GM21515 (cell line): Measurements from ENCODE around the gene NMRK2.
"Not testable (repeated sequence)": the region's sequence is repeated elsewhere in the genome, so short reads cannot be mapped to it uniquely, and the experiment has no call there.

Source experiments
- ATAC-seq: cut with Tn5 transposase; IDR thresholded peaks from one replicate; pipeline ENCODE4 v1.9.1; 2021; ENCODE audit not compliant: unreplicated experiment

The NMRK2 gene

DNA sequence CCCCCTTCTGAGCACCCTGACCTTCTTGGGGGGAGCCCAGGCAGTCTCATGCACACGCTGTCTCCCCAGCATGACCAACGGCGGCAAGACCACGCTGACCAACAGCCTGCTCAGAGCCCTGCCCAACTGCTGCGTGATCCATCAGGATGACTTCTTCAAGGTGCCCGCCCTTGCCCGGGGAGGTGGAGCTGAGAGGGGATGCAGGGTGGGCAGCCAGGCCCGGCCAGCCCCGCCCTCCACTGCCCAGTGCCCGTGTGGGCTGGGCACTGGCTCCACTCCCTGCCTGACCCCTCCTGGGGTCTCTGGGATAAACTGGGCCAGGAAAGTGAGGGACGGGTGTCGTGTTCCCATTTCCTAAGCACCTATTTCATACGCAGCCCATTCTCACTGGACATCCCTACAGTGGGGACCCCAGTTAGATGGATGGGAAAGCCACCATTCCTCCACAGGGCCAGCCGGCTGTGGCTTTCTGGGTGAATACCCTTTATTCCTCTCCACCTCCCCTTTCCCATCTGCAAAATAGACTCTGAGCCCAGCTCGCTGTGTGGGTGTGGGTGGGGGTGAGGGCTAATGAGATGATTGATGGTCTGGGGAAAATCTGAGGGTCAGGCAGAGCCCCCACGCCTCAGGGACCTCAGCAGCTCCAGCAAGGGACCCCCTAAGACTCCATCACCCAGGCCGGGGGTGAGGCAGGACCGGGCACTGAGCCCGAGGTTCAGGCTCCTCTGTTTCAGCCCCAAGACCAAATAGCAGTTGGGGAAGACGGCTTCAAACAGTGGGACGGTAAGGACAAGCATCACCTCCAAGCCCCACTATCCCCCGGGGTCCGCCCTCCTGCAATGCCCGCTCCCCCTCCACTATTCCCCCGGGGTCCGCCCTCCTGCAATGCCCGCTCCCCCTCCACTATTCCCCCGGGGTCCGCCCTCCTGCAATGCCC, 3.9 kb downstream of the NMRK2 start:
- no peak for ATAC-seq

DNA sequence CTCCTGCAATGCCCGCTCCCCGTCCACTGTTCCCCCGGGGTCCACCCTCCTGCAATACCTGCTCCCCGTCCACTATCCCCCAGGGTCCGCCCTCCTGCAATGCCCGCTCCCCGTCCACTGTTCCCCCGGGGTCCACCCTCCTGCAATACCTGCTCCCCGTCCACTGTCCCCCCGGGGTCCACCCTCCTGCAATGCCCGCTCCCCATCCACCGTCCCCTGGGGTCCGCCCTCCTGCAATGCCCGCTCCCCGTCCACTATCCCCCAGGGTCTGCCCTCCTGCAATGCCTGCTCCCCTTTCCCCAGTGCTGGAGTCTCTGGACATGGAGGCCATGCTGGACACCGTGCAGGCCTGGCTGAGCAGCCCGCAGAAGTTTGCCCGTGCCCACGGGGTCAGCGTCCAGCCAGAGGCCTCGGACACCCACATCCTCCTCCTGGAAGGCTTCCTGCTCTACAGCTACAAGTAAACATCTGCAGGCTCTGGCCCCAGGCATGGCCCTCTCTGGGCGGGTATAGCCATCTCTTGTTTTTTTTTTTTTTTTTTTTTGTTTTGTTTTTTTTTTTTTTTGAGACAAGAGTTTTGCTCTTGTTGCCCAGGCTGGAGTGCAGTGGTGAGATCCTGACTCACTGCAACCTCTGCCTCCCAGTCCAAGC, 5.6 kb downstream of the NMRK2 start:
- not testable (repeated sequence) for ATAC-seq

DNA sequence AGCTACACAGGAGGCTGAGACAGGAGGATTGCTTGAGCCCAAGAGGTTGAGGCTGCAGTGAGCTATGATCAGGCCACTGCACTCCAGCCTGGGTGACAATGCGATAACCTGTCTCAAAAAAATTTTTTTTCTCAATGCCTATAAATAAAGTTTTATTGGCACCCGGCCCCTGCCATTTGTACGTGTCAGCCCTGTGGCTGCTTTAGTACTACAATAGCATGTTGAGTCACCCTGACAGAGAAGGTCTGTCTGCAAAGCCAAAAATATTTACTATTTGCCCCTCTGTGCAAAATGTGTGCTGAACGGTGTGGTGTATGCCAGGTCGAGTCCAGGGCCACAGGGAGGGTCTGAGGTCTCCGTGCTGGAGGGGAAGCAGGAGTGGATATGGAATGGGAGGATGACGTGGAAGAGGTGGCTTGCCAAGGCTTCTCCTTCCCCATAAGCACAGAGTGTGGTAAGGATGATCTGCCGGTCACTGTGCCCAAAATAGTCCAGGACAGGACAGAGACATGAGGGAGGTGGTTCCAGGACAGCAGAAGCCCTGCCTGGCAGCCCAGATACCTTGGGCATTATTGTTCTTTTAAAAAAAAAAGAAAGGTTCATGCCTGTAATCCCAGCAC, 10.0 kb downstream of the NMRK2 start:
- ATAC-seq = no peak

DNA sequence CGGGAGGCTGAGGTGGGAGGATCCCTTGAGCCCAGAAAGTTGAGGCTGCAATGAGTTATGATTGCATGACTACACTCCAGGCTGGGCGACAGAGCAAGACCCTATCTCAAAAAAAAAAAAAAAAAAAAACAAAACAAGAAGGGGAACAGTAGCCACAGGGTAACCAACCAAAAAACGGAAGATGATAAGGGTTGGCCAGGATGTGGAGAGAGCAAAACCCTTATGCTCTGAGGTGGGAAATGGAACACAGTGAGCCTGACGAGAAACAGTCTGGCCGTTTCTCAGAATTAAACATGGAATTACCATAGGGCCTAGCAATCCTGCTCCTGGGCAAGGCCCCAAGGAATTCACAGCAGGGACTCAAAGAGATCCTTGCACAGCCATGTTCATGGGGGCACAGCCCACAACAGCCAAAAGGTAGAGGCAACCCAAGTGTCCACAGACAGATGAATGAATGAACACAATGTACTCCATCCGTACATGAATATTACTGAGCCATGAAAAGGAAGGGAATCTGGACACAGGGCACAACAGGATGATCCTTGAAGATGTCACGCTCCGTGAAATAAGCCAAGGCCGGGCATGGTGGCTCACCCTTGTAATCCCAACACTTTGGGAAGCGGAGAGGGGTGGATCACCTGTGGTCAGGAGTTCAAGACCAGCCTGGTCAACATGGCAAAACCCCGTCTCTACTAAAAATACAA, 11.3 kb downstream of the NMRK2 start:
- no peak for ATAC-seq

DNA sequence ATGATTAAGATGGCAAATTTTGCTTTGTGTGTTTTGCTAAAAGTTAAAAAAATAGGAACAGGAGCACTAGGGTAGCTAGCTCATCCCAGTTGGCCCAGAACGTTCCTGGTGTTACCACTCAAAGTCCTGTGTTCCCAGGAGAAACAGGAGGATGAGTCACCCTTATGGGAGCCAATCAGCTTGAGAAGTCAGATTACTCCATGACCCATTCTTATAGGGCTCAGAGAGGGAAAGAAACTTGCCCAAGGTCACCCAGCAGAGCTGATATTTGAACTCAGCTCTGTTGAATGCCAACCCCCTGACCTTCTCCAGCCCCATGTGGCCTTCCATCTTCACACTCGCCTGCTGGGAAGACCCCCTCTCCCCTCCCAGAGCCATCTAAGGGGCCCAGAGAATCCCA, 13.0 kb downstream of the NMRK2 start:
- ATAC-seq = no peak

DNA sequence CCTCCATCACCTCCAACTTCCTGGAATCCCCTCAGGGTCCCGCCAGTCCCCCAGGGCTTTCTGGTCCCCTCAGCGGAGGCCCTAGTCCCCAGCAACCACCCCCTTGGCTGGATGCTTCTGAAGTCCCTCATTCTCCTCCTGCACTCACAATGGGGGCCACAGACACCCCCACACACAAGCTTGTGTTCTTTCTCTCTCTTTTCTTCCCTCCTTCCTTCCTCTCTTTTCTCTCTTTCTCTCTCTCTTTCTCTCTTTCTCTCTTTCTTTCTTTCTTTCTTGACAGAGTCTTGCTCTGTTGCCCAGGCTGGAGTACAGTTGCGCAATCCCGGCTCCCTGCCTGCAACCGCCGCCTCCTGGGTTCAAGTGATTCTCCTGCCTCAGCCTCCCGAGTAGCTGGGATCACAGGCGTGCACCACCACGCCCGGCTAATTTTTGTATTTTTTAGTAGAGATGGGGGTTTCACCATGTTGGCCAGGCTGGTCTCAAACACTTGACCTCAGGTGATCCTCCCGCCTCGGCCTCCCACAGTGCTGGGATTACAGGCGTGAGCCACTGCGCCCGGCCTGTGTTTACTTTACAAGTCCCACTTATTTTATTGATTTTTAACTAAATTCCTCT, 14.6 kb downstream of the NMRK2 start:
- ATAC-seq = not testable (repeated sequence)

DNA sequence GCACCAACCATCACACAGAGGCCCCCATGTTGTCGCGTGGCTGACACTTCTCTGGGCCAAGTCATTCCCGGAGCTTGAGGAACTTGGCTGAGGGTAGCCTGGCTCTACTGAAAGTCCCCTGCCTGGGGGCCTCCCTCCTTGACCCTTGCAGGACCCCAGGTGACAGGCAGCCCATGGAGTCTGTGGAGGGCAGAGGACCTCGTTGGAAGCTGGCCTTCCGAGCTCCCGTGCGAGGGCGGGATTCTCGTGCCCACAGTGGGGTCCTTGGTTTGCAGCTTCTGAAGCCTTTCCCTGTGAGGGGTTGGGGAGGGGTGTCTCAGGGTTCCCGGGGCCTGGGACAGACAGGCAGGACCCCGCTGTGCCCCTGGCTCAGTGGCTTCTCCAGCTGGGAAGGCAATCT, 16.4 kb downstream of the NMRK2 start:
- no peak for ATAC-seq

DNA sequence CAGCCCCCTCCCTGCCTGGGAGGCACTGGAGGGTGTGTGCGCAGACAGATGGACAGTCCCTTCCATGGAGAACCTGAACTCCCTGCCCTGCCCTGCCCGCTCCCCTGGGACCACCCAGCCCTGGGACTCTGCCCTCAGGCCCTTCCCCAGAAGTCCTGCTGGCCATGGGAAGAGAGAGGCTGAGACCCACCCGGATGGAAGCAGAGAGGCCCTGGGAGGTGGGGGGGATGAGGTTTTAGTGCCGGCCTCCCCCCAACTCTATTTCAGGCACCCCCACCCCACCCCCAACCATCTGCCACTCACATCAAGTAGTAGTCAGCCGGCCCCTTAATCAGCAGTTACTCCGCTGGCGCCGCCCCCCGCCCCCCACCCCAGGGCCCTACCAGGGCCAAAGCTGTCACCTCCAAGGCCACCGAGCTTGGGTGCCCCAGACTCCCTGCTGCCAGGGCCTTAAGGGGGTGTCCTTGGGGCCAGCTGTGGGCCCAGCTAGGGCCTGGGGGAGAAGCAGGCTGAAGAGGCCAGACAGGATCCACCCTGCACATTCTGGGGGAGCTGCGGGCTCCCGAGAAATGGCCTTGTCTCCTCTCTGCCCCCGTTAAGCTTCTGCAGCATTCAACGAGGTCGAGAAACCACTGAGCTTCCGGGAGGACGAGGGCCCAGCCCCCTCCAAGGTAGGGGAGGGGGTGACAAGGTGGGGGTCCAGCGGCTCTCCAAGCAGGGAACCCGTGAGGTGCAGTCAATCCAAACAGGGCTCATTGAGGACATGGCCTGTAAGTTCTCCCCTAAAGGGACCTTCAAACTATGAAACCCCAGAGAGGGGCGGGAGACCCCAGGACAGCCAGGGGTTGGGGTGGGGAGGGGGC, 17.4 kb downstream of the NMRK2 start:
- ATAC-seq = no peak

DNA sequence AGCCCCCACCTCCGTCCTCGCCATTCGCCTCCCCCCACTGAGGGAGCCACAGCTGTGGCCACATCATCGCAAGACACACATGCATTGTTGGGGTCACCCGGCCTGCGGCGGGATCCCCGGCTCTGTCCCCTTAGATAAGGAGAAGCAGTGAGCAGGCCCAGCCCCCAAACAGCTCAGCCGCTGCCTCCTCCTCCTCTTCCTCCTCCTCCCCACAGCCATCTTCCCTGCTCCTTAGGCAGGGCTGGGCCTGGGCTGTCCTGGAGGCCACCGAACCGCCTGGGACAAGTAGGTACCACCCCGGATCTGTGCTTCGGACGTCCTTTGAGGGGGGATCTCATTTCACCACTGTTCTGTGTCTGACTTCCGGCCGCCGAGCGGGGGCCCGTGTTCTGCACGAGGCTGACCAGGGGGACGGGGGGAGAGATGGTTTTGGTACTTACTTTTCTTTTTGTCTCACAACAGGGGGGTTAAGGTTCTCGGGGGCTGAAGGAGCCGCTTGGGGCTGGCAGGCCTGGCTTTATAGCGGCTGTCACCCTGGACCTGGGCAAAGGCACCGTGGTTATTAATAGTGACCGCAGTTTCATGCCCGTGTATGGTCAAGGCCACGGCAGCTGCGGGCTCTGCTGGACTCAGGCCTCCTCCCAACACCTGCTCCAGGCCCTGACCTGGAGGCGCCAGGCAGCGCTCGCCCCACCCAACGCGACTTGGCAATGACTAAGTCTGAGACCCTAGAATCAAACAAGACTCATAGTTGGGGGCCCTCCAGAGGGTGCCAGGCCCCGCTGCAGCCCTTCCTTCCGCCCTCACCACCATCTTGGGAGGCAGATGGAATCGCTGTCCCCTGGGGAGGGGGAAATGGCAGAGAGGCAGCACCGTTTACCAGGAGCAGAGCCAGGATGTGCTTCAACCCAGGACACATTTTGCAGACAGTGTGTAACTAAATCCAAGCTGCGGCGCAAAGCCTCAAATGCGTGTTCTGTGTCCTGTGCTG, 18.3 kb downstream of the NMRK2 start:
- ATAC-seq = no peak

DNA sequence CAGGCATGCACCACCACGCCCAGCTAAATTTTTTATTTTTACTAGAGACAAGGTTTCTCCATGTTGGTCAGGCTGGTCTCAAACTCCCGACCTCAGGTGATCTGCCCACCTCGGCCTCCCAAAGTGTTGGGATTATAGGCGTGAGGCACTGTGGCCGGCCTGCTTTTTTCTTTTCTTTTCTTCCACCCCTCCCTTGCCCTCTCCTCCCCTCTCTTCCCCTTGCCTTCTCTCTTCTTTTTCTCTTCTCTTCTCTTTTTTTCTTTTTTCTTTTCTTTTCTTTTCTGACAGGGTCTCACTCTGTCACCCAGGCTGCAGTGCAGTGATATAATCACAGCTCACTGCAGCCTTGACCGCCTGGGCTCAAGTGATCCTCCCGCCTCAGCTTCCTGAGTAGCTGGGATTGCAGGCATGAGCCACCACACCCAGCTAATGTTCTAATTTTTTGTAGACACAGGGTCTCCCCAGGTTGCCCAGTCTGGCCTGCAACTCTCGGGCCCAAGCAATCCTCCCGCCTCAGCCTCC, 19.9 kb downstream of the NMRK2 start:
- ATAC-seq = not testable (repeated sequence)

DNA sequence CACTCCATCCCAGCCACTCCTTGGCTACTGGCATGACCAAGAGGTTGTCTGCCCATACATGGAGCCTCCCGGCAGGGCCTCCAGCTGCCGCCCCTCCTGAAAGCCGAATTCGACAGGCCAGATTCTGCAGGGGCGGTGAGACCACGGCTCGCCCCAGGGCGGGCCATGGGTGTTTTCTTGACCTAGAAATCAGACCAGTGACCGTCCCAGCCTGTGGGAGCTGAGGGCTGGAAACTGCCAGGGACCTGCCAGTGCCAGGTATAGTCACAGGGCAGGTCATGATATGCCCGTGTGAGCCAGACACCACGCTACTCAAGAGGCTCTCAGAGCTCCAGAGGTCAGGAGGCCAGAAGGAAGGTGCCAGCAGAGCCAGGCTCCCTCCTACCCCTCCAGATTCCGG, 21.2 kb downstream of the NMRK2 start:
- ATAC-seq = no peak

DNA sequence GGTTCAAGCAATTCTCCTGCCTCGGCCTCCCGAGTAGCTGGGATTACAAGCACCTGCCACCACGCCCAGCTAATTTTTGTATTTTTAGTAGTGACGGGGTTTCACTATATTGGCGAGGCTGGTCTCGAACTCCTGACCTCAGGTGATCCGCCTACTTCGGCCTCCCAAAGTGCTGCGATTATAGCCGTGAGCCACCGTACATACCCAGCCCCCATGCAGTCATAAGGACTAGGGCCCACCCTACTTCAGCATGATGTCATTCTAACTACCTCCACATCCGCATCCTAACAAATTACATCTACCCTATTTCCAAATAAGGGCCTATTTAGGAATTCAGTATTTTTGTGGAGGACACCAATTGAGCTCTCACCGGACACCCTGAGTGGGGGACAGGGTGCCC, 22.4 kb downstream of the NMRK2 start:
- ATAC-seq = not testable (repeated sequence)

DNA sequence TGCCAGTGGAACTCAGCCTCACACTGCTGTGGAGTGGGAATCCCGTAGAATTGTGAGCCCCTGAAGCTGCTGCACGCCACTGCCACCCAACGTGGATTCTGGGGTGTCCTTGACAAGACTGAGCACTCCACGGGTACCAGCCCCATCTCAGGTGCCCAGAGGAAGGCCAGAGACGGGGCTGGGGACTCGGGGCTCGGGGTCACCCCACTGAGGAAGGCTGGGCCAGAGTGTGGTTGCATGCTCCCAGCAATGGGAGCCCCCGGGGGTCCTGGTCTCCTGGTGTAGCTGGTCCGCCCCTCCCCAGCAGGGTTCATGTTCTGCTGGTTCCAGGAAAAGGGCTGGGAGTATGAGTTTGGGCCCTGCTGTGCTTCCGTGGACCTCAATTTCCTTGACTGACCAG, 22.8 kb downstream of the NMRK2 start:
- ATAC-seq = no peak

DNA sequence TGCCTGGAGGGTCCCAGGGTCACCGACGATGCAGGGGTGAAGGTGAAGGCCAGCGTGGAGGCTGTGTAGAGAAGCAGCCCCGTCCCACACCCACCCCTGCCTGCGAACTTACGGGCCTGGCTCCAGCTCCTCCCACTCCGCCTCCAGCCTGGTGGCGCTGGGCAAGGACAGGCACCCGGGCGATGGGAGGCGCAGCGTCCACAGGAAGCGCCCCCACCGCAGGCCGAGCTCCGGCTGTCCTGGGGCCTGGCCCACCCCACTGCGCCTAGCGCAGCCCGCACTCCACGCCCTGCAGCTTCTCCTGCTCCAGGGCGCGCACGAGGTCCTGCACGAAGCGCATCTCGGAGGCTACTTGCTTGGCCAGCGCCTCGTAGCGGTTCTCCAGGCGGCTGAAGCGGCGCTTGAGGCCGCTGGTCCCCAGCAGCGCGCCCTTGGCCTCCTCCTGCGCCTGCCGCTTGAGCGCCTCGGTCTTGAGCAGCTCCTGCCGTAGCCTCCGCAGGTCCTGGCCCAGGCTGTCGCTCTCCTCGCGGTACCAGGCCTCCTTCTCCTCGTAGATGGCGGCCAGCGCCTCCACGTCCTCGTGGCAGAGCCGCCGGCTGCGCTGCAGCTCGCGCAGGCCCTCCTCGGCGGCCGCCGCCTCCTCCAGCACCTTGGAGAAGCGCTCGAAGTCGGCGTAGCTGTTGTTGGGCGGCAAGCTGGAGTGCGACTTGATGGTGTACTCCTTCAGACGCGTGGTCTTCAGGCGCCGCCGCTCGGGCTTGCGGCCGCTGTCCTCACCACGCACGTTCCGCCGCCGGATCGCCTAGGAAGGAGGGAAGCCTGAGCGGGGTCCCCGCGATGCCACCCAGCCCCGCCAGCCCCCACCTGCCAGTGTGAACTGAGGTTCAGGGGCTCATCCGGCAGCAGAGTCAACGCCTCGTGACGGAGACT, 26.2 kb downstream of the NMRK2 start:
- ATAC-seq = no peak

DNA sequence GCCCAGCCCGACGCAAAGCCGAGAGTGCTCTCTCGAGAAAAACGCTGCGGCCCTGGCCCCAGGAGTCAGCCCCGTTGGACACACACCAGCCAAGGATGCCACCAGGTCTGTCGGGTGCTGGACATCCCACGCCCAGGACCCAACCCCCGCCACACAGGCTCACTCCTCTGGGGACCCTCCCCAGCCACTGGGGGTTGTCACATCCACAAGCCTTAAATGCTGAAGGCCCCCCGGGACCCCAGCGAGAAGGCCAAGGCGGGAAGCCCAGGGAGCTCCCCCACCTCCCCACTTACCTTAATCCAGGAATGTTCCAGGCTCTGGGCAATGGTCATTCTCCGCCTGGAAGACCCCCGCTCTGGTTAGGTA, 26.9 kb downstream of the NMRK2 start:
- ATAC-seq = no peak

DNA sequence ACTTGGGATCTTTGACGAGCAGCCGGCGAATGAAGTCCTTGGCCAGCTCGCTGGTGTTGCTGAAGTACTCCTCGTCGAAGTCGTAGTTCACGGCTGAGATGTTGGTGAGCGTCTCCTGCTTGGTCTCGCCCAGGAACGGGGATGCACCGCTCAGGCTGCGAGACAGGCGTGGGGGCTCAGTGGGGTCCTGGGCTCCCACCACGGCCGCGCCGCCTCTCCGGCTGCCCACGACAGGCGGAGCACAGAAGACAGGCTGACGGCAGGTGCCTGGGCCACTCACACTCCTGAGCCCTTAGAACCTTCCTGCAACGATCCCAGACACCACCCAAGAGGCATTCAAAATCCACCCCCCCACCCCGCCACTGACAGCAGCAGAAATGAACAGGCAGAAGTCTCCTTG, 28.1 kb downstream of the NMRK2 start:
- no peak for ATAC-seq

DNA sequence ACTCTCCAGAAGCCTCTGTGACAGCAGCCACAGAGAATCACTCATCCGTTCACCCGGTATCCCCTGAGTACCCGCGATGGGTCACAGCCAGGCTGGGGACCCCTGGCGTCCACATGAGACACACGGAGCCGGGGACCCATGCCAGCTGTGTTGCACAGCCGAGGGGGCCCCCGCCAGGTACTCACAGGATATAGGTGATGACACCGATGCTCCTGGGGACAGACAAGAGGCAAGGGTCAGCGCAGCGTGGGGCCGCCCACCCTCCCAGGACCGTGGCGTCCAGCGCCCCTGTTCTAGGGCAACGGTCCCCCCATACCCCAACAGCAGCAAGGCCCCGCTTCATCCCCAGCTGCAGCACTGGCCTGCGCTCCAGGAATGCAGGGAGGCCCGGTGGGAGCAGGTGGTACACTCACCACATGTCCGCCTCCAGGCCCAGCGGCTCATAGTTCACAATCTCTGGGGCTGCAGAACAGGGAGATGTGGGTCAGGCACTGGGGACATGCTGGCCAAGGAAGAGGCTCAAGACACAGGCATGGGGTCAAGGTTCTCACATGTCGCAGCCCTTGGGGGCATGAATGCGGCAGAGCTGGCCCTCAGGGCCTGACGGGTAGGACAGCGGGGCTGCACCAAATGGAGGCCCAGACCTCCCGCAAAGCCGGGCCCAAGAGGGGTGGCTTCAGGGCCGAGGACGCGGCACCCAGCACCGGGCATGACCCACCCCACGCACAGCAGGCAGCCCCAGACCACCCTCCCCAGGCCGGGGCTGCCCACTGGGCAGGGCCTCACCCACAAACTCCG, 30.8 kb downstream of the NMRK2 start:
- ATAC-seq = no peak
